Activated CD8-positive, alpha-beta memory T cell treated with anti-CD3 and anti-CD28 coated beads, Interleukin-2, amount 50 U/mL, for 1 hour (primary cell): ENCODE results near the gene CFP.

Experiments used
- DNase-seq: peaks from one replicate; pipeline ENCODE4 v3.0.0-alpha.2; 2020; ENCODE audit errors: extremely low read depth

CFP gene

DNA sequence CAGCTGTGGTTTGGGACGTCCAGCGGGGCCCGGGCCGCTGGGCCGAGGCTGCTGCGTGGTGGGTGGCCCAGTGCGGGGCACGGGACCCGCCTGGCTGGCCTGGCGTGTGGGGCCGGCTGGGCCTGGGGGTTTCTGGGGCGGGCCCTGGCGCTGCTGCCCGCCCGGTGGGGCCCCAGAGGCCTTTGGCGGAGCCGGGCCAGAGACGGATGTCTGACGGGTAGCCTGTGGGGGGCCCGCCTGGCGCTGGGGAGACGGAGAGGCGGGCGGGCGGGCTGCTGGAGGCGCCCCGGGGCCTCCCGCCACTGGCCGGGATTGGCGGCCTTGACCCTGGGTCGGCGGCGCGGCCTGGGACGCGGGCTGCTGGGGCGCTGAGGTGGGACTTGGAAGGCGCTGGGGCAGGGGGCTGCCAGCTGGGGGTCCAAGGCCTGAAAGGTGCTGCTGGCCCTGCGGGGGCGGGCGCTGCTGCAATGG, 55.6 kb downstream of the CFP start:
- no peak for DNase-seq

GRCh38 chrX:47573341-47574075, 56.2 kb downstream of the CFP start:
- no peak for DNase-seq
